GM12801 (cell line): ENCODE data around the gene ELANE.

Source experiments
- CTCF ChIP-seq: IDR thresholded peaks from one replicate; pipeline ENCODE4 v1.5.1; 2011; ENCODE audit warnings: control low read depth; ENCODE audit not compliant: insufficient read length; ENCODE audit errors: extremely low read depth

The ELANE gene

GRCh38 chr19:843180-843835 is 8.8 kb upstream of the ELANE start:
- TF ChIP-seq CTCF, result no peak

GRCh38 chr19:843836-844545 is 8.1 kb upstream of the ELANE start:
- no peak for TF ChIP-seq CTCF

- TF ChIP-seq CTCF, result no peak
Observed at GRCh38 chr19:844546-844971, 7.5 kb upstream of the ELANE start.

- no peak for TF ChIP-seq CTCF
Observed at GRCh38 chr19:845707-846521, 6.2 kb upstream of the ELANE start.

- no peak for TF ChIP-seq CTCF
Observed at GRCh38 chr19:848386-848921, 3.6 kb upstream of the ELANE start.

- no peak for TF ChIP-seq CTCF
Observed at GRCh38 chr19:850221-850978, 1.7 kb upstream of the ELANE start.
